Epithelial cell of esophagus (primary cell): ENCODE measurements around the gene SHC3.

Experiments used
- DNase-seq: peaks from one replicate; pipeline ENCODE4 v3.0.0; 2010; ENCODE audit warnings: low read depth
- H3K4me3 ChIP-seq: 2 replicates; pipeline ENCODE4 v1.5.1; 2011; ENCODE audit warnings: mild to moderate bottlenecking, low read length, control low read depth
- TF ChIP-seq, protein P1 (sequence below): IDR thresholded peaks from 2 replicates; pipeline ENCODE4 v1.5.1; 2011; ENCODE audit warnings: low read depth, mild to moderate bottlenecking, low read length, control low read depth, inconsistent platforms; ENCODE audit not compliant: insufficient read depth; ENCODE audit errors: missing control alignments

SHC3 gene

GRCh38 chr9:89185980-89186379, 7.4 kb upstream of the SHC3 start:
- DNase-seq = peak; percentile 38
- TF ChIP-seq, protein P1, sequence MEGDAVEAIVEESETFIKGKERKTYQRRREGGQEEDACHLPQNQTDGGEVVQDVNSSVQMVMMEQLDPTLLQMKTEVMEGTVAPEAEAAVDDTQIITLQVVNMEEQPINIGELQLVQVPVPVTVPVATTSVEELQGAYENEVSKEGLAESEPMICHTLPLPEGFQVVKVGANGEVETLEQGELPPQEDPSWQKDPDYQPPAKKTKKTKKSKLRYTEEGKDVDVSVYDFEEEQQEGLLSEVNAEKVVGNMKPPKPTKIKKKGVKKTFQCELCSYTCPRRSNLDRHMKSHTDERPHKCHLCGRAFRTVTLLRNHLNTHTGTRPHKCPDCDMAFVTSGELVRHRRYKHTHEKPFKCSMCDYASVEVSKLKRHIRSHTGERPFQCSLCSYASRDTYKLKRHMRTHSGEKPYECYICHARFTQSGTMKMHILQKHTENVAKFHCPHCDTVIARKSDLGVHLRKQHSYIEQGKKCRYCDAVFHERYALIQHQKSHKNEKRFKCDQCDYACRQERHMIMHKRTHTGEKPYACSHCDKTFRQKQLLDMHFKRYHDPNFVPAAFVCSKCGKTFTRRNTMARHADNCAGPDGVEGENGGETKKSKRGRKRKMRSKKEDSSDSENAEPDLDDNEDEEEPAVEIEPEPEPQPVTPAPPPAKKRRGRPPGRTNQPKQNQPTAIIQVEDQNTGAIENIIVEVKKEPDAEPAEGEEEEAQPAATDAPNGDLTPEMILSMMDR = no peak
- no peak overlapping the region for H3K4me3 ChIP-seq

GRCh38 chr9:89183146-89183545, 4.5 kb upstream of the SHC3 start:
- no peak overlapping the region for H3K4me3 ChIP-seq
- TF ChIP-seq, protein P1 = no peak
- no peak for DNase-seq

DNA sequence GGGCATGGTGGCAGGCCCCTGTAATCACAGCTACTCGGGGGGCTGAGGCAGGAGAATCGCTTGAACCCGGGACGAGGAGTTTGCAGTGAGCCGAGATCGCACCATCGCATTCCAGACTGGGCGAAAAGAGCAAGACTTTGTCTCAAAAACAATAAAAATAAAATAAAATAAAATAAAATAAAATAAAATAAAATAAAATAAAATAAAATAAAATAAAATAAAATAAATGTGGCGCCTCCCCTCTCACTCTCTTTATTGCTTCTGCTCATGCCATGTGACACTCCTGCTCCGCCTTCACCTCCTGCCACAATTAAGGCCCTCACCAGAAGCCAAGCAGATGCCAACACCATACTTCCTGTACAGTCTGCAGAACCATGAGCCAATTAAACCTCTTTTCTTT, 3.8 kb upstream of the SHC3 start:
- no peak for DNase-seq
- H3K4me3 ChIP-seq = no peak overlapping the region
- TF ChIP-seq, protein P1 = no peak

GRCh38 chr9:89179895-89180734, 1.5 kb upstream of the SHC3 start:
- peak overlapping the region; percentile 40 for H3K4me3 ChIP-seq
- TF ChIP-seq, protein P1 = no peak
- peak; percentile 95 for DNase-seq

- TF ChIP-seq, protein P1 = peak; percentile 8
- DNase-seq = peak; percentile 32
- peak overlapping the region; percentile 40 for H3K4me3 ChIP-seq
Measured at GRCh38 chr9:89179540-89179894, 899 bp upstream of the SHC3 start.

DNA sequence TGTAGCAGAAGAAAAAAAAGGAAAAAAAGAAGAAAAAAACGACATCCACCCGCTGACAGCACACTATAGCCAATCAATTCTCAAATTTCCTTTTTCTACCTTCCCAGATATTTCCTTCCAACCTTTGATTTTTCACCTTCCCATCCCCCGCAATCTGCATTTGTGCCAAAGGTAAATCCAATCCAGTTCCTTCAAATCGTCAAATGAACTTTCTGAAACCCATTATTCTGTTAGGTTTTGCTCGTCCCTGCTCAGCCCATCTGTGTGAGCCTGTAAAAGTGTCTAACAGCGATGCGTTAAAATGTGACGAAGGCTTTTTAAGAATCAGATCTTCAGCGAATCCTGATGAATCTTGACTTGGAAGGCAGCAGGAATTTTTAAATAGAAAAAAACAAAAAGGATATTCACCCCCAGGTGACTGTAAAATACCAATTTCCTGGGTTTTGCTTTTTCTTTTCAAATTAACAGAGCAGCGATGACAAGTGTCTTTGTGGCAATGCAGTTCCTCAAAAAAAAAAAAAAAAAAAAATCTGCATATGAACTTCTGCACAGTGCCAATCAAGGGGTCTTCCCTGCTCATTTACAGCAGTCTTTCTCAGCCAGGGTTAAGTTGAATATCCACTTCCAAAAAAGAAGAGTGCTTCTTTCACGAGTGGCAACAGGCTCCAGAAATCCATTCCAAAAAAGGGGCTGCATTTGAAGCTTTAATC, 367 bp upstream of the SHC3 start:
- H3K4me3 ChIP-seq = no peak overlapping the region
- no peak for DNase-seq
- TF ChIP-seq, protein P1 = no peak
